Transverse colon (tissue), 4 donors: ENCODE measurements around the gene DIPK1B. TPM values are rescaled to one million over a fixed set of nuclear protein-coding genes. Genes with fewer than 3 reads are reported as not detected.

Source experiments
- DNase-seq: peaks from one replicate; pipeline ENCODE4 v3.0.0-alpha.2; 2019
- H3K27ac ChIP-seq, 4 donors: fragments of 200-600 bp; sonication (generic); 2 replicates each; pipeline ENCODE4 v1.5.1; 2016 to 2018; ENCODE audit warnings: inconsistent platforms in 4 of 4
- H3K27me3 ChIP-seq: fragments of 200-600 bp; sonication (generic); 2 replicates; pipeline ENCODE4 v1.5.1; 2017; ENCODE audit warnings: inconsistent platforms
- H3K36me3 ChIP-seq, 4 donors: fragments of 200-600 bp; sonication (generic); 2 replicates each; pipeline ENCODE4 v1.5.1; 2017 to 2019; ENCODE audit warnings: inconsistent platforms in 4 of 4
- H3K4me1 ChIP-seq, 4 donors: fragments of 200-600 bp; sonication (generic); 2 replicates each; pipeline ENCODE4 v1.5.1; 2017 to 2020; ENCODE audit warnings: inconsistent platforms in 4 of 4
- H3K4me3 ChIP-seq, 4 donors: fragments of 200-600 bp; sonication (generic); 1 replicate in 1 of 4; 2 replicates in 3 of 4; pipeline versions ENCODE4 v1.5.1 to v1.6.1; 2017 to 2019; ENCODE audit warnings: inconsistent platforms in 4 of 4
- H3K9me3 ChIP-seq, 2 donors: fragments of 200-600 bp; sonication (generic); 2 replicates each; pipeline ENCODE4 v1.5.1; 2017 to 2019; ENCODE audit warnings: inconsistent platforms in 2 of 2
- CTCF ChIP-seq, 5 experiments: fragments of 200-600 bp in 3 of 5; fragments of 450-650 bp in 2 of 5; sonication (generic) in 3 of 5; IDR thresholded peaks; 1 replicate in 2 of 5; 2 replicates in 3 of 5; pipeline ENCODE4 v1.5.1; 2016 to 2017; ENCODE audit warnings: antibody characterized with exemption in 5 of 5, inconsistent platforms in 3 of 5, mild to moderate bottlenecking in 2 of 5, moderate library complexity in 1 of 5
- EP300 ChIP-seq: sonication (generic); formaldehyde crosslinking; IDR thresholded peaks from one replicate; pipeline ENCODE4 v1.6.1; 2017; ENCODE audit warnings: antibody characterized with exemption, low read depth
- POLR2A ChIP-seq: fragments of 450-650 bp; IDR thresholded peaks from one replicate; pipeline ENCODE4 v1.6.1; 2016; ENCODE audit warnings: antibody characterized with exemption, mild to moderate bottlenecking, moderate library complexity
- POLR2AphosphoS5 ChIP-seq, 3 donors: sonication (generic); formaldehyde crosslinking; IDR thresholded peaks; one replicate each; pipeline ENCODE4 v1.6.1; 2016; ENCODE audit warnings: antibody characterized with exemption in 3 of 3
- WGBS, 2 donors: methylation state at CpG; one replicate each; pipeline ENCODE4 v1.1.5; 2018; ENCODE audit warnings: low coverage in 1 of 2; 5-methylcytosine and 5-hydroxymethylcytosine counted together
- in situ Hi-C, 4 donors: fragments of 200-750 bp; cut with MboI; loops; one replicate each; pipeline versions ENCODE4 v1.15.0 to v1.15.1; 2017; ENCODE audit warnings: low sequenced_read_pairs in 3 of 4, low pct_ligation_motif_present in 1 of 4, low pct_unique_long_range_greater_than_20kb in 1 of 4
- intact Hi-C: fragments of 100-400 bp; cut with DNase I; formaldehyde crosslinking; loops from one replicate; pipeline ENCODE4 v1.15.1; 2023; ENCODE audit warnings: low total_unique reads
- total RNA-seq, 4 donors: library from RNA; depleted of rRNA; stranded (reverse); fragments of >200 nt; gene quantifications; one replicate each; pipeline ENCODE4 v1.1.0, GENCODE V29; 2016

The DIPK1B gene
- total RNA-seq, 4 donors from 2014 or later: 3.5 to 12.3 (median 3.9) TPM

GRCh38 chr9:136723989-136724388, 11.6 kb downstream of the DIPK1B start:
- intact Hi-C loops (no loop called here), in situ Hi-C loops (no loop called here)
- H3K9me3 ChIP-seq: no peaks in the 10 kb centered on the region
- H3K27ac ChIP-seq: no peak overlapping the region
- H3K36me3 ChIP-seq: peaks cover 0 to 22% (median 9%) of the 10 kb centered on the region in 4 donors
- H3K4me3 ChIP-seq: no peak overlapping the region
- H3K4me1 ChIP-seq: peaks cover 19 to 48% (median 42%) of the 10 kb centered on the region in 4 donors
- 91% methylated on average over 8 of the region's 8 CpGs; no CpG with 5 or more reads in 1 of the 2 donors for WGBS, 2 donors
- no peak for DNase-seq
- peaks cover 6% of the 10 kb centered on the region for H3K27me3 ChIP-seq
- TF ChIP-seq POLR2A (no peak), EP300 (no peak), POLR2AphosphoS5 (IDR thresholded peaks at IDR 0.05) (no peak), CTCF (IDR thresholded peaks at IDR 0.05) (no peak)

GRCh38 chr9:136724772-136725171, 12.4 kb downstream of the DIPK1B start:
- 77 to 86% methylated on average over 2 to 7 of the region's 7 CpGs for WGBS, 2 donors
- TF ChIP-seq CTCF (IDR thresholded peaks at IDR 0.05) (no peak), EP300 (no peak), POLR2AphosphoS5 (IDR thresholded peaks at IDR 0.05) (no peak), POLR2A (no peak)
- DNase-seq: no peak
- intact Hi-C loops: loop anchor here (5.0 kb wide), 1 partner anchor 37 kb away; the partner anchor contains the start of gene AGPAT2
- Histone ChIP-seq H3K9me3 (no peaks in the 10 kb centered on the region), H3K36me3 (peaks cover 0 to 22% (median 9%) of the 10 kb centered on the region in 4 donors), H3K27ac (no peak overlapping the region), H3K4me3 (no peak overlapping the region), H3K4me1 (peaks cover 15 to 52% (median 39%) of the 10 kb centered on the region in 4 donors), H3K27me3 (no peaks in the 10 kb centered on the region)
- in situ Hi-C loops: no loop called here

GRCh38 chr9:136725612-136726011, 13.2 kb downstream of the DIPK1B start:
- intact Hi-C loops (loop anchor here (5.0 kb wide), 1 partner anchor 38 kb away; the partner anchor contains the start of gene AGPAT2), in situ Hi-C loops (no loop called here)
- Histone ChIP-seq H3K27ac (no peak overlapping the region), H3K36me3 (peaks cover 0 to 22% (median 9%) of the 10 kb centered on the region in 4 donors), H3K9me3 (no peaks in the 10 kb centered on the region), H3K4me1 (peaks cover 15 to 45% (median 32%) of the 10 kb centered on the region in 4 donors), H3K4me3 (peak overlapping the region in 1 of 4 donors; percentile 90), H3K27me3 (no peaks in the 10 kb centered on the region)
- DNase-seq: no peak
- TF ChIP-seq CTCF (IDR thresholded peaks at IDR 0.05) (no peak), EP300 (no peak), POLR2AphosphoS5 (IDR thresholded peaks at IDR 0.05) (no peak), POLR2A (no peak)
- WGBS, 2 donors: 78% methylated on average over 10 of the region's 10 CpGs; no CpG with 5 or more reads in 1 of the 2 donors

- intact Hi-C loops: loop anchor here (5.0 kb wide), 1 partner anchor 39 kb away; the partner anchor contains the start of gene AGPAT2
- peak overlapping the region in 1 of 4 donors; percentile 85 for H3K27ac ChIP-seq
- no peaks in the 10 kb centered on the region for H3K9me3 ChIP-seq
- 75% methylated on average over 16 of the region's 16 CpGs; no CpG with 5 or more reads in 1 of the 2 donors for WGBS, 2 donors
- H3K27me3 ChIP-seq: no peaks in the 10 kb centered on the region
- H3K36me3 ChIP-seq: peaks cover 0 to 22% (median 9%) of the 10 kb centered on the region in 4 donors
- TF ChIP-seq CTCF (IDR thresholded peaks at IDR 0.05) (no peak), POLR2A (no peak), EP300 (no peak), POLR2AphosphoS5 (IDR thresholded peaks at IDR 0.05) (no peak)
- peaks cover 15 to 40% (median 29%) of the 10 kb centered on the region in 4 donors for H3K4me1 ChIP-seq
- in situ Hi-C loops: no loop called here
- peak overlapping the region in 1 of 4 donors; percentile 90 for H3K4me3 ChIP-seq
- DNase-seq: no peak
These were observed 13.7 kb downstream of the DIPK1B start for GRCh38 chr9:136726118-136726517.
